Astrocyte (in vitro differentiated cells and primary cell): Measurements from ENCODE around the gene RNPS1. TPM values are rescaled to one million over a fixed set of nuclear protein-coding genes. Genes with fewer than 3 reads are reported as not detected.

Source experiments
- DNase-seq: peaks from one replicate; pipeline ENCODE4 v3.0.0-alpha.2; 2010; ENCODE audit warnings: low read depth
- FAIRE-seq: peaks from 2 replicates; lab custom pipeline; 2011; peaks lifted over from hg19 to GRCh38; lab: Jason Lieb, UNC
- H2AFZ ChIP-seq: 2 replicates; pipeline ENCODE4 v1.6.0; 2012; ENCODE audit warnings: low read depth, low read length, inconsistent platforms
- H3K27ac ChIP-seq: 2 replicates; pipeline ENCODE4 v1.5.1; 2011; ENCODE audit warnings: low read depth, low read length, inconsistent platforms
- H3K27me3 ChIP-seq: 2 replicates; pipeline ENCODE4 v1.6.0; 2011; ENCODE audit warnings: low read length, inconsistent platforms; ENCODE audit not compliant: insufficient read depth
- H3K36me3 ChIP-seq: 2 replicates; pipeline ENCODE4 v1.5.1; 2011; ENCODE audit warnings: low read length, inconsistent platforms; ENCODE audit not compliant: insufficient read depth
- H3K4me1 ChIP-seq: 2 replicates; pipeline ENCODE4 v1.5.1; 2011; ENCODE audit warnings: low read length, inconsistent platforms; ENCODE audit not compliant: insufficient read depth
- H3K4me2 ChIP-seq: 2 replicates; pipeline ENCODE4 v1.6.0; 2012; ENCODE audit warnings: low read length, inconsistent platforms
- H3K4me3 ChIP-seq: 2 replicates; pipeline ENCODE4 v1.5.1; 2011; ENCODE audit warnings: low read depth, mild to moderate bottlenecking, low read length, inconsistent platforms; ENCODE audit not compliant: insufficient read depth
- H3K79me2 ChIP-seq: 2 replicates; pipeline ENCODE4 v1.6.0; 2012; ENCODE audit warnings: mild to moderate bottlenecking, low read length, inconsistent platforms; ENCODE audit not compliant: insufficient read depth
- H3K9ac ChIP-seq: 2 replicates; pipeline ENCODE4 v1.6.0; 2012; ENCODE audit warnings: mild to moderate bottlenecking, low read length, inconsistent platforms
- H3K9me3 ChIP-seq: 2 replicates; pipeline ENCODE4 v1.5.1; 2012; ENCODE audit warnings: low read depth, mild to moderate bottlenecking, low read length, inconsistent platforms; ENCODE audit not compliant: insufficient read depth
- H4K20me1 ChIP-seq: 2 replicates; pipeline ENCODE4 v1.6.0; 2012; ENCODE audit warnings: low read length, inconsistent platforms; ENCODE audit not compliant: insufficient read depth
- H3K27ac Mint-ChIP-seq: one replicate; pipeline ENCODE4 v1.8.0; 2021; ENCODE audit warnings: mild to moderate bottlenecking, mixed read lengths; ENCODE audit not compliant: unreplicated experiment
- H3K27me3 Mint-ChIP-seq: one replicate; pipeline ENCODE4 v1.8.0; 2021; ENCODE audit warnings: low read depth, mixed read lengths; ENCODE audit not compliant: unreplicated experiment
- H3K36me3 Mint-ChIP-seq: one replicate; pipeline ENCODE4 v1.8.0; 2021; ENCODE audit warnings: low read depth, mixed read lengths; ENCODE audit not compliant: unreplicated experiment
- H3K4me1 Mint-ChIP-seq: one replicate; pipeline ENCODE4 v1.8.0; 2021; ENCODE audit warnings: low read depth, mixed read lengths; ENCODE audit not compliant: unreplicated experiment
- H3K4me3 Mint-ChIP-seq: one replicate; pipeline ENCODE4 v1.8.0; 2021; ENCODE audit warnings: mild to moderate bottlenecking, moderate library complexity, mixed read lengths; ENCODE audit not compliant: unreplicated experiment
- H3K9me3 Mint-ChIP-seq: one replicate; pipeline ENCODE4 v1.8.0; 2021; ENCODE audit warnings: mild to moderate bottlenecking, mixed read lengths; ENCODE audit not compliant: unreplicated experiment
- CTCF ChIP-seq: IDR thresholded peaks from 2 replicates; pipeline ENCODE4 v1.5.1; 2011; ENCODE audit warnings: low read depth, mild to moderate bottlenecking, inconsistent platforms, low read length, moderate library complexity; ENCODE audit not compliant: insufficient read depth
- EZH2 ChIP-seq: IDR thresholded peaks from 2 replicates; pipeline ENCODE4 v1.6.1; 2012; ENCODE audit warnings: mild to moderate bottlenecking, low read length, inconsistent platforms; ENCODE audit not compliant: insufficient read depth
- total RNA-seq: library from RNA; stranded (reverse); gene quantifications from 2 replicates; pipeline ENCODE4 v1.2.1, GENCODE V29; 2021

Gene RNPS1
- total RNA-seq, 1 donor from 2014 or later = 209 TPM

- Histone ChIP-seq H3K4me2 (no peak overlapping the region), H3K27me3 (peaks cover 3% of the 10 kb centered on the region), H3K4me1 (no peaks in the 10 kb centered on the region), H3K4me3 (no peak overlapping the region), H3K9ac (no peak overlapping the region), H2AFZ (no peak overlapping the region), H3K79me2 (no peaks in the 10 kb centered on the region), H4K20me1 (no peaks in the 10 kb centered on the region), H3K36me3 (no peaks in the 10 kb centered on the region), H3K27ac (no peak overlapping the region), H3K9me3 (no peaks in the 10 kb centered on the region)
- H3K4me1 Mint-ChIP-seq = no peaks in the 10 kb centered on the region
- no peak for DNase-seq
- no peaks in the 10 kb centered on the region for H3K9me3 Mint-ChIP-seq
- H3K27me3 Mint-ChIP-seq = peaks cover 22% of the 10 kb centered on the region
- H3K4me3 Mint-ChIP-seq = no peak overlapping the region
- no peak for FAIRE-seq
- H3K27ac Mint-ChIP-seq = no peak overlapping the region
- no peak for TF ChIP-seq EZH2
- TF ChIP-seq CTCF = no peak
- H3K36me3 Mint-ChIP-seq = peaks cover 2% of the 10 kb centered on the region
These were observed 15.1 kb upstream of the RNPS1 start for GRCh38 chr16:2282866-2283555.

GRCh38 chr16:2282262-2282661, 14.3 kb upstream of the RNPS1 start:
- FAIRE-seq (no peak), DNase-seq (no peak)
- Histone ChIP-seq H3K4me2 (no peak overlapping the region), H2AFZ (no peak overlapping the region), H3K9me3 (no peaks in the 10 kb centered on the region), H3K4me3 (no peak overlapping the region), H3K27me3 (peaks cover 3% of the 10 kb centered on the region), H3K36me3 (no peaks in the 10 kb centered on the region), H3K9ac (no peak overlapping the region), H3K4me1 (no peaks in the 10 kb centered on the region), H3K79me2 (no peaks in the 10 kb centered on the region), H3K27ac (no peak overlapping the region), H4K20me1 (no peaks in the 10 kb centered on the region)
- no peaks in the 10 kb centered on the region for H3K4me1 Mint-ChIP-seq
- TF ChIP-seq EZH2 (no peak), CTCF (no peak)
- no peak overlapping the region for H3K27ac Mint-ChIP-seq
- peaks cover 2% of the 10 kb centered on the region for H3K36me3 Mint-ChIP-seq
- H3K27me3 Mint-ChIP-seq = peaks cover 22% of the 10 kb centered on the region
- H3K4me3 Mint-ChIP-seq = no peak overlapping the region
- no peaks in the 10 kb centered on the region for H3K9me3 Mint-ChIP-seq

GRCh38 chr16:2280981-2281542, 13.1 kb upstream of the RNPS1 start:
- H3K27ac ChIP-seq = no peak overlapping the region
- H3K4me1 ChIP-seq = no peaks in the 10 kb centered on the region
- no peaks in the 10 kb centered on the region for H3K36me3 ChIP-seq
- H4K20me1 ChIP-seq = no peaks in the 10 kb centered on the region
- Mint-ChIP-seq H3K36me3 (peaks cover 2% of the 10 kb centered on the region), H3K27ac (no peak overlapping the region), H3K27me3 (peaks cover 24% of the 10 kb centered on the region), H3K4me3 (no peak overlapping the region), H3K4me1 (no peaks in the 10 kb centered on the region), H3K9me3 (no peaks in the 10 kb centered on the region)
- no peak overlapping the region for H3K4me2 ChIP-seq
- no peak for TF ChIP-seq CTCF
- TF ChIP-seq EZH2 = no peak
- H2AFZ ChIP-seq = no peak overlapping the region
- FAIRE-seq (no peak), DNase-seq (no peak)
- H3K79me2 ChIP-seq = no peaks in the 10 kb centered on the region
- H3K4me3 ChIP-seq = no peak overlapping the region
- H3K9ac ChIP-seq = no peak overlapping the region
- no peaks in the 10 kb centered on the region for H3K9me3 ChIP-seq
- peaks cover 3% of the 10 kb centered on the region for H3K27me3 ChIP-seq
